GM19043 (cell line): ENCODE measurements around the gene SESTD1.
"Not testable (repeated sequence)": the region's sequence is repeated elsewhere in the genome, so short reads cannot be mapped to it uniquely, and the experiment has no call there.

Source experiments
- ATAC-seq: cut with Tn5 transposase; IDR thresholded peaks from one replicate; pipeline ENCODE4 v1.9.1; 2021; ENCODE audit warnings: low read depth; ENCODE audit not compliant: unreplicated experiment

Gene SESTD1

DNA sequence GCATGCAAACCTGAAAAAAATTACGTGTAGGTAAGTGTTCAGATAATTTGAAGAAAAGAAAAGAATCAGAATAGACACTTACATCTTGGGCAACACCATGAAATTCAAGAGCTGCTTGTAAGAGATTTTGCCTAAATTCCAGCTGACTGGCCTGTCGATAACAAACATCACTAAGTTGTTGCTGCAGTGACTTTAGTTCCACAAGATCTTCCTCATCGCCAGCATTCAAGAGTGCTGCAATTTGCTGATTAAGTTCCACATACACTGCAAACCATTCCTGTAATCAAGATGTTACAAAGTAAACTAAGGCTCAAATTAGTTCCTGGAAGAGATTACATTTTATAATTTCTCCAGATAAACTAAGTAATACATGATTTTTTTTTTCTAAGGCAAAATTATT, 140.3 kb downstream of the SESTD1 start:
- no peak for ATAC-seq

DNA sequence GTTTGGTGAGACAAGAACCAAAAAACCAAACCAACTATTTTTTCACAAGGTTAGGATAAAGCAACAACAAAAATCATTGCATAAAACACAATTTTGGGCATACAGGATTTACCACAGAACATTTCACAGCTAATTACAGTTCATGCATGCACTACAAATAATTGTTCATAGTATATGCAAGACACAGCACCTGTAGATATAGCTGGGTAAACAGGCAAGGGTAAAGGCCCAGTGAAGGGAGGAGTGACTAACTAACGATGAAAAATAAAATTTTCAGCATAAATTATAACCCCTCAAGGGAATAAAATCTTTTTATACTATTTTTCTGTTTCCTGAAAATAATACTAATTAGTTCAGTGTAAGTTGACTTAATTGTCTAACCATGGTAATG, 141.4 kb downstream of the SESTD1 start:
- ATAC-seq: no peak

DNA sequence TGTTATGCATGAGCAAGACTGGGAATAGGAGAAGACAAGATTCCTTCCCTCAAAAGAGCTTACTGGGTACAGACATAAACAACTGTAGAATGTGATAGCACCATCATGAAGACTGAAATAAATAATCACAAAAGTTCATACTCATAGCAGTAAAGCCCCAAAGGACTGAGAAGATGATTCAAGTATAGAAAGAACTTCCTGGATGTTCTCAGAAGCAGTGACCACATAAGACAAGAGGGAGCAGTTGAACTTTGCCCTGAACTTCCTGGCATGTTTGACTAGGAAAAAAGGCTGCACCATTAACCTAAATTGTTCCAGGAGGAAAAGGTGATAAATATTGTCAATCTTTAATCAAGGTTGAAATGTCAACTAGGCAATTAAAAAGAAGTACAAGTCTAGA, 156.9 kb downstream of the SESTD1 start:
- peak; percentile 44 for ATAC-seq

DNA sequence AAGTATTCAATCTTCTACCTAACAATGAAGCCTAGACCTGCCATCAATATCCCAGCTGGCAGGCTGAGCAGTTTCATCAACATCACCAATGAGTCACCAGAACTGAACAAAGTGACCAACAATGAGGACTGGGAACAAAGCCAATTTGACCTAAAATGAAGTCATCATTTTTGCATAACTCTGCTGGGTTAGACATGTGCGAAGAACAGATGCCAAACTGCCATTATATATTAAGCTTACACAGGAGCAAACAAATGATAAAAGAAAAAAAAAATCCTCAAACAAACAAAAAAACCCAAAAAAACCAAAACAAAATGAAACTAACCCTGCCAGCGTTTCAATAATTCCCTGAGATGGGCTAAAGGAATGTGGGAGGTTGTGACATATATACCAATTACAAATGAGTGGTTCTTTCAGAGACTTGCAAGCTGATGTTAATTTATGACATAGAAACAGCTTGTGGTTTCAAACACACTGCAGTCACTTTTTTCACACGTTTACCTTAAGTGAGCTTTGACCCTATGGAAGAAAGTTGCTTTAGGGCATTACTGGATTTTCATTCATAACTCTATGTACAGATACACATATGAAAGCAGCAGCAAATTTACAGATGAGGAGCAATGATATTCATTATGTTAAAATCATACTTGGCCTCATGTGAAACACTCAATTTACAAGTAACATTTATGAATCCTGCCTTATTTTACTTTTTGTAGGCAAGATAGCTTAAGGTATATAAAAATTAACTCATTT, 157.8 kb downstream of the SESTD1 start:
- ATAC-seq: peak; percentile 50

DNA sequence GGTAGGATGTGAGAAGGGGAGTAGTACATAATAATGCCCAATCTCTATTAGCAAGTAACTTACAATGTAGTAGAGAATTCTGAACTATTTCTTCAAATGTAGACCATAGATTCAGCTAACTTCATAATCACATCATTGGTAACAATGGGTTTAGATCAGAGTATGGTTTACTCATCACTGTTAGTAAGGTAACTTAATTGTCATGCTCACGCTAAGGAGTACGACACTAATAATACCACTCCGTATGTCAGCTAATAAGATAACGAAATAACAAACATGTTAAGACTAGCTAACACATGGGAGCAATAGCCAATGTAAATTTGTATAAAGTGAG, 158.3 kb downstream of the SESTD1 start:
- ATAC-seq: no peak

DNA sequence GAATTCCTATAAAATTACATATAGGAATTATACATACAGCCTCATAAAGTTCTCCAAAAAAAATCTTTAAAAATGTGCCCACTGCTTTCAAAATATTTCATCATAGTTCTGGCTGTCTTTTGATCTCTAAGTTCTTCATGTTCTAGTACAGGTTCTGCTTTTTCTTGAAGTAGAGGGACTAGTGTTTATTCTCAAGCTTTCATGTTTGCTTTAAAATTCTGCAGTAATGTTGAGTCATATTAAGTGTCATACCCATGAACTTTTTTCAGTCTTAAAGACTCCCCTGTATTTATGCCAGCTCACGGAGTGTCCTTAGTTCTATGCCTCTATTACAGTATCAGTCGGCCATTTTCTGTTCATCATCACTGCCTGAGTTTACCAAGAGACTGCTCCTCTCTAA, 159.9 kb downstream of the SESTD1 start:
- no peak for ATAC-seq

DNA sequence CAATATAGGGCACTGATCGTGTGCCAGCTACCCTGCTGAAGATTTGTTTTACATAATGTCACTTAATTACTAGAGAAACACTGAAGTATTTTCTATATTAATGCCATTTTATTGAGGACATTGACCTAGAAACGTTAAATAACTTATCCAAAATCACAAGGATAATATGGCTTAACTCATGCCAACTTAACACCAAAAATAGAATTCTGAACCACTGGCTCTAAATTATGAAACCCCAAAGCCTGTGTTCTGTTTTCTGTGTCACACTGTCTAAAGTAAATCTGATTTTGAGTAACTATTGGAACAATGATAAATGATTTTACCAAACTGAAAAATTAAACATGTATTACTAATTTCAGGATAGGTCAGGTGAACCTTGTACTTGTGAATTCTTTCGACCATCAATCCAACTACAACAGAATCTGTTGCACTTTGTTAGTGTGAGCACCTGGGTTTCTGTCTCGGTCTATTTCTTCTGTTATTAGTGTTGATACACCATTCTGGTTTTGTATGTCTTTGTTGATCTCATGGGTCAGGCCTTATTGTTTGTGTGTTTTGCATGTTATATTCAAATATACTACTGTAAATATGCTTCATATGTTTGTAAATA, 166.4 kb downstream of the SESTD1 start:
- ATAC-seq: no peak

DNA sequence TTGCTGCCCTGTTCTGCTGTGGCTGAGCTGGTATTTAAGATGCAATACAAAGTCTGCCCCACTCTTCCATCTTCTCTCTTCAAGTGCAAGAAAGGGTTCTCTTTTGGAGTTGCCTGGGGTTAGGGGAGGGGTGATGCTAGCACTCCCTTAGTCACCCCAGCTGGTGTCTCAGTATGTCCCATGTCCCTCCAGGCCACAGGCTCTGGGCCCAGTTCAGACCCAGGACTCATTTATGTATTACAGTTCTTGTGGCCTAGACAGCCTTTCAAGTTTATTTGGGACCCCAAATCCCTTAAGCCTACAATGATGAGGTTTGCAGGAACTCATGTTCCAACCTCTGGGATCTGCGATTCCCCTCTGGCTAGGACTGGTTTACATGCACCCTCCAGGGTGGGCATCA, 167.5 kb downstream of the SESTD1 start:
- ATAC-seq: no peak

DNA sequence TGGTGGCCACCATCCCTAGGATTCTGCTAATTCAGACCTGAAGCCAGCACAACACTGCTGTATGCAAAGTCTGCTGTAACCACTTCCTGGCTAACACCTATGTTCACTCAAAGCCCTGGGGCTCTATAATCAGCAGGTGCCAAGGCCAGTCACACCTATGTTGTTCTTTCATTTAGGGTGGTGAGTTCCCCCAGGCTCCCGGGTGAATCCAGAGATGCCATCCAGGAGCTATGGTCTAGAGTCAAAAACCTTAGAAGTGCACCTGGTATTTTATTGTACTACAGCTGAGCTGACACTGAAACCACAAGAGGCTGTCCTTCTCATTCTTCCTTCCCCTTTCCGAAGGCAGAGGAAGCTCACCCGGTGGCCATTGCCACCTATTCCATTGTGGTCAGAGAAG, 168.5 kb downstream of the SESTD1 start:
- peak; percentile 98 for ATAC-seq

DNA sequence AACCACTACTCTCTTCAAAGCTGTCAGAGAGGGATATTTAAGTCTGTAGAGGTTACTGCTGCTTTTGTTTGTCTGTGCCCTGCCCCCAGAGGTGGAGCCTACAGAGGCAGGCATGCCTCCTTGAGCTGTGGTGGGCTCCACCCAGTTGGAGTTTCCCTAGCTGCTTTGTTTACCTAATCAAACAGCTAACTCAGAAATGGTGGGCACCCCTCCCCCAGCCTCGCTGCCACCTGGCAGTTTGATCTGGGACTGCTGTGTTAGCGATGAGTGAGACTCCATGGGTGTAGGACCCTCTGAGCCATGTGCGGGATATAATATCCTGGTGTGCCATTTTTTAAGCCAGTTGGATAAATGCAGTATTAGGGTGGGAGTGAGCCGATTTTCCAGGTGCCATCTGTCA, 171.7 kb downstream of the SESTD1 start:
- ATAC-seq: not testable (repeated sequence)

DNA sequence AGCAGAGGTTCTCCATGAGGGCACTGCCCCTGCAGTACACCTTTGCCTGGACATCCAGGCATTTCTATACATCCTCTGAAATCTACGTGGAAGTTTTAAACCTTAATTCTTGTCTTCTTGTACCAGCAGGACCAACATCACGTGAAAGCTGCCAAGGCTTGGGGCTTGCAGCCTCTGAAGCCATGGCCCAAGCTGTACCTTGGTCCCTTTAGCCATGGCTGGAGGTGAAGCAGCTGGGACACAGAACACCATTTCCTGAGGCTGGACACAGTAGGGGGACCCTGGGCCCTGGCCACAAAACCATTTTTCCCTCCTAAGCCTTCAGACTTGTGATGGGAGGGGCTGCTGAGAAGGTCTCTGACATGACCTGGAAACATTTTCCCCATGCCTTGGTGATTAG, 181.9 kb downstream of the SESTD1 start:
- no peak for ATAC-seq

DNA sequence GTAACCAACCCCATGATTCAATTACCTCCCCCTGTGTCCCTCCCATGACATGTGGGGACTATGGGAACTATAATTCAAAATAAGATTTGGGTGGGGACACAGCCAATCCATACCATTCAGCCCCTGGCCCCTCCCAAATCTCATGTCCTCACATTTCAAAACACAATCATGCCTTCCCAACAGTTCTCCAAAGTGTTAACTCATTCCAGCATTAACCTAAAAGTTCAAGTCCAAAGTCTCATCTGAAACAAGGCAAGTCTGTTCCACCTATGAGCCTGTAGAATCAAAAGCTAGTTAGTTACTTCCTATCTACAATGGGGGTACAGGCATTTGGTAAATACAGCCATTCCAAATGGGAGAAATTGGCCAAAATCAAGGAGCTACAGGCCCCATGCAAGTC, 182.7 kb downstream of the SESTD1 start:
- ATAC-seq: no peak

DNA sequence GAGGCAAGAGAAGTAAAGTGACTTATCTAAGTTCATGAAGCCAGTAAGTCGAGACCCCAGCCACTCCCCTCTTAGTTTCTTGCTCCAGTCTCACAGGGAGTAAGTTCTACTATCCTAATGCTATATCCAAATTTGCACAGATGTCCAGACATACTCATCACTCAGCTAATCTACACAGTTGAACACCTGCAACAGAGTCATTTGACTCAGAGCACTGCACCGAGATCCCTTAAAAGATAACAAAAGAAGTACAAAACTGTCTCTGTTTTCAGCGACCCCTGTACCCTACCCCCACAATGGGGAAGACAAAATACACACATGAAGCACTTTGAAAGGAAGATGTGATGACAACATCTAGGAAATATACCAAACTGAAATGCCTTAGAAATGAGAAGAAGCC, 192.1 kb downstream of the SESTD1 start:
- no peak for ATAC-seq

DNA sequence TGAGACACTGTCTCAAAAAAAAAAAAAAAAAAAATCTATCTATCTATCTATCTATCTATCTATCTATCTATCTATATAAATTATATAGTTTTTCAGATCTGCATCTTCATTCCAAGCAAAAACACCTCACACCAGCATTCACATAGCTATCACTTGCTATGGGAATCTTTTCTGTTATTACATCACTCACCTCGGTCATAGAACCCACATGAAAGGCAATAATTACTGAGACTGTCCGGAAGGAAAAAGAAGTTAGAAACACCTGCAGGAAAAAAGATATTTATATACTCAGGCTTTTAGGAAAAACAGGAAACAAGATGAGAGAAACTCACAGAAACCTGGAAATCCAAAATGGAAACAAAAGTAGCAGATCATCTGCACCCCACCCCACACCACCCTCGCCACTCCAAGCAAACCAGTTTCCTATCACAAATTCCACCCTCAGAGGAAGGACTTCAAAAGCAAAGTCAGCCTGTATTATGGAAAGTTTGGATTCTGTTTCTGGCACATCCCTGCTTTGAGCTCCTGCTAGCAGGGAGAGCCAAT, 192.7 kb downstream of the SESTD1 start:
- no peak for ATAC-seq

DNA sequence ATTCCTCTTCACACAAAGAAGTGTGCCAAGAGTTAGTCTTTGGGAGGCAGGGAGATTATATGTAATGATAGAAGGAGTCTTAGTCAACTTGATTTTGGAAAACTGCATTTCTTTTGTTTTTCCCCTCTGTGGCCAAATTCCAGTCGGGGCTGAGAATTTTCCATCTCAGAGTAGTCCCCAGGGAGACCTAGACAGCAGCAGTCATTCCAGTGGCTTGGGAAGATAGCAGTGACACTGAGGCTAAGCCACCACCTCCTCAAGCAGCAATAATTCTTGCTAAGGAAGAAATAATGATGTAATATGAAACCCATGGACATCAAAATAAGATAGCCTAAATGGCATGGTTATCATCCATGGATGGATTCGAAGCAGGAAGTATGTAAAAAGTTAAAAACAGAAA, 193.7 kb downstream of the SESTD1 start:
- ATAC-seq: no peak

DNA sequence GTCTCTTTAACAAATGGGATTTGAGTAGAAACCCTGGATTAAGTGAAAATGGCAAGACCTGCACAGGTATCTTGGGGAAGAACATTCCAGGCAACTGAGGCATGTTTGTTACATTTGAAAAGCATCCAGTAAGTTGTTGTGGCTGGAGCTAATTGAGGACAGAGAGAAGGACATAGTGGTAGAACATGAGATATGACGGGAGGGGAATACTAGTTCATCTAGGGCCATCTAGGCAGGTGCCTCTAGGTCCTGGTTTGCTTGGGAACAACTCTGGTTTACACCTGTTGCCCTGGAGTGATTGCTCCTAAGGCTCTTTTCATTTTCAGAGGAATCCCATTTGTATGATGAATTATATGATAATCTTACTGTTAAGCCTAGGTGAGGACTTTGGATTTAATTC, 194.9 kb downstream of the SESTD1 start:
- ATAC-seq: no peak

DNA sequence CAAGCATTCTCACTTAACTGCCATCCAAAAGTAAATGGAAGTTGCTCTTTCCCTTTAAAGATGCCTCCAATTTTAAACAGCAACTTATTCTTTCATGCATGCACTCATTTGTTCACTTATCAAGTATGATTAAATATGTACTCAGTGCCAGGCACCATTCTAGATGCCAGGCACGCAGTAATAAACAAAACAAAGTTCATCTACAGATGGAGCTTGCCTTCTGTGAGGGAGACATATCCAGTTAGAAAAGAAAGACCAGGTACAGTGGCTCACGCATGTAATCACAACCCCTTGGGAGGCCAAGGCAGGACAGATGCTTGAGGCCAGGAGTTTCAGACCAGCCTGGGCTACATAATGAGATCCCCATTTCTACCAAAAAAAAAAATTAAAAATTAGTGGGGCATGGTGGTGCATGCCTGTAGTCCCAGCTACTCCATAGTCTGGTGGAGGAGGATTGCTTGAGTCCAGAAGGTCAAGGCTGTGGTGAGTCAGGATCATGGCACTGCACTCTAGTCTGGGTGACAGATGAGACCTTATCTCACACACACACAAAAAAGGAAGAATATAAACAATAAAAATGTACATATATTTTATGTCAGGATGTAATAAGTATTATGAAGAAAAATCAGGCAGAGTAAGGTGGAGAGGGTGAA, 195.5 kb downstream of the SESTD1 start:
- ATAC-seq: no peak

DNA sequence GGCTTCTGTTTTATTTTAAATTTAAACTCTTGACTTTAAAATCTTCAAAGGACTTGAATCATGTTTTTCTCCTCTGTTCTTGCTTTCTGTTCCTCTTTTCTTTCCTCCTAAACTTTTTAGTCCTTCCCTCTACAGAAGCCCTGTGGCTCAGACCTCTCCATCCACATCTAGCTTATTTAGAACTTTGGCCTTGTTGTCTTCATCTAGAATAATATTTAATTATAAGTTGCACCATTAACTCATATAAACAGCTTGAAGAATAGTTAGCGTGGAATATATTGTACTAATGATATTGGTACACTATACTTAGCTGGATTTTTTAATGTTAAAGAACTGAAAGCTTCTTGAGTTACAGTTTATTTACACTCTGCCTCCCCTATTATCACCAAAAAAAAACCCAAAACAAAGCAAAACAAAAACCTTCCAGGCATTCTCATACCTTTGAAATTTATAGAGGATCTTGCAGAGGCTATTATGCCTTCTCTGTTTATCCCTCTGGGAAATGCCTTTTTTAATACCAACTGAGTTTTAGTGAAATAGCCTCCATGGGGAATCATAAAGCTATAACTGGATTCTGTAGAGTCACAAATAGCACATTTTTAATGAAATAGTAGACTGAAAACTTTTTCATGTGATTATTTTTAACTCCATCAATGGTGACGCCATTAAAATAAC, 205.5 kb downstream of the SESTD1 start:
- ATAC-seq: peak; percentile 87

DNA sequence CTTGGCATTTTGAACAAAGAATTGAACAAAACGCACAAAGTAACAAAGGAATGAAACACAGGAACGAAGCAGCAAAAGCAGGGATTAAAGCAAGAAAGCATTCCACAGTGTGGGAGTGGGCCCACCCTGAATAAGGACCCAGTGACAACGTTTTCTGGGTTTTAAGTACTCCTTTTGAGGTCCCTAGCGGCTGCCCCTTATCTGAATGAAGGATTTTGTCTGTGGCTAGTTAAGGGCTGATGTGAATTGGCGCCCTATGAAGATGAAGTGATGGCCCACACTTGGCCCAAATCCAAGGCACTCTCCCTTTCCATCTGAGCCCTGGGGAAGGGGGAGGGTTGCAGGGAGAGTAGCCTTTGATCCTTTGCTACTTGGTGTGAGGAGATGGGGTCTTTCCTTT, 206.9 kb downstream of the SESTD1 start:
- no peak for ATAC-seq

DNA sequence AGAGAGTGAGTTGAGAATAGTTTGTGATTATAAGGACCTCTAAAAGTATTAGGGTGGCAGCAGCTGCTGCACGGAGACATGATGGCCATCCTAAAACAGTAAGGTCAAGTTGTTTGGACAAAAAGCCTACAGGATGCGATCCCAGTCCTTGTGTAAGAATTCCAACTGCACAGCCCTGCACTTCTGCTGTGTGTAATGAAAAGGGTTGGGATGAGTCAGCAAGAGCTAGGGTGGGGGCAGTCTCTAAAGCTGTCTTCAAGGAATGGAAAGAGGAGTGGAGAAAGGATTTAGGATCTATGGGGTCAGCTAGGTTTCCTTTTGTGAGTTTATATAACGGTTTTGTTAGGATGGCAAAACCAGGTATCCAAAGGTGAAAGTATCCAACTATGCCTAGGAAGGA, 211.1 kb downstream of the SESTD1 start:
- ATAC-seq: not testable (repeated sequence)
